ENCODE data around the gene MORN4. TPM values are rescaled to one million over a fixed set of nuclear protein-coding genes. Genes with fewer than 3 reads are reported as not detected.
"Not testable (repeated sequence)": the region's sequence is repeated elsewhere in the genome, so short reads cannot be mapped to it uniquely, and the experiment has no call there.

The MORN4 gene
- total and polyA plus RNA-seq, 2 of the 13 experiments (the other 11 are each of a cell fraction or from before 2014, with no cell fraction given), result 3.4 to 9.1 TPM

- FAIRE-seq; H3K79me2 ChIP-seq (ENCODE audit: insufficient read depth, low read length); H2AFZ ChIP-seq (ENCODE audit: low read length); H3K27ac ChIP-seq (ENCODE audit: extremely low read length, insufficient read depth, low read length); in situ Hi-C loops (cut with HindIII; ENCODE audit: extremely low pct_ligation_motif_present, low pct_unique_long_range_greater_than_20kb); H3K36me3 ChIP-seq (replicated peaks in 1 of 2; ENCODE audit: control insufficient read depth in 1 of 2, insufficient read depth in 2 of 2, low read length in 2 of 2); H3K4me3 ChIP-seq (replicated peaks in 1 of 3; ENCODE audit: insufficient read depth in 1 of 3, low read depth in 2 of 3, low read length in 3 of 3); CTCF ChIA-PET (ENCODE audit: low intra/inter-chr PET ratio, low total read pairs); BruUV-seq (replicated peaks); POLR2A ChIA-PET; intact Hi-C loops (cut with micrococcal nuclease; ENCODE audit: unreplicated experiment); H3K9ac ChIP-seq (ENCODE audit: insufficient read depth, low read depth, low read length); H3K9me3 ChIP-seq (ENCODE audit: low read length); ATAC-seq; DNase-seq (ENCODE audit: low spot score); H3K4me2 ChIP-seq (ENCODE audit: low read depth, low read length); H4K20me1 ChIP-seq (ENCODE audit: insufficient read depth, low read length): not testable (repeated sequence)
- Histone ChIP-seq H3K4me1 (ENCODE audit: insufficient read depth, low read length) (peaks cover 17% of the 10 kb centered on the region), H3K27me3 (ENCODE audit: control insufficient read depth in 1 of 2, insufficient read depth in 2 of 2, low read length in 2 of 2) (peaks cover 0 to 12% of the 10 kb centered on the region in 2 experiments; a peak in 1 of 5 replicates)
- 60% methylated on average over 5 of the region's 5 CpGs for WGBS (ENCODE audit: low lambda C conversion rate)
- TF ChIP-seq MAFK (conservative IDR thresholded peaks at IDR 0.05 in 1 of 2, IDR thresholded peaks at IDR 0.05 in 1 of 2; ENCODE audit: low read length in 2 of 2), result peak in 1 of 2 experiments; percentile 44; a peak in 1 of 4 replicates
Observed at GRCh38 chr10:97576487-97576886, 56.8 kb downstream of the MORN4 start.

DNA sequence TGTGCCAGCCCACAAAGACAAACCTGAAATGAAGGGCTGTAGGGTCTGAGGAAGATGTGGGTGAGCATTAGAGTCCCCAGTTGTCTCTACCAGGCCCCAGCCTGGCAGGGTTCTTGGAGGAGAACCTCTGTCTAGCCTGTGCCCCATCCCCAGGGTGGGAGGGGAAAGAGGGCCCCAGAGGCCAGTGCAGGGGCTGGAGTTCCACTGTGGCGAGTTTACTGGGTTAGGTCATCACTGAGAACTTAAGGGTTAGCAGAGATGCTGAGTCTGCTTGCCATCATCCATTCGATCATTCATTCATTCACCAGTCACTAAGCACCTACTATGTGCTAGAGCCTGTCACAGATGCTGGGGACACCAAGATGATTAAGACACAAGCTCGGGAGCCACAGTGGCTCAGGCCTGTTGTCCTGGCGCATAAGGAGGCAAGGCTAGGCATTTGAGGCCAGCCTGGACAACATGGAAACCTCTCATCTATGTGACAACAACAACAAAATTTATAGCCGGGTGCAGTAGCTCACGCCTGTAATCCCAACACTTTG, 58.1 kb downstream of the MORN4 start:
- Histone ChIP-seq H3K36me3 (replicated peaks in 1 of 2; ENCODE audit: control insufficient read depth in 1 of 2, insufficient read depth in 2 of 2, low read length in 2 of 2) (no peaks in the 10 kb centered on the region; a peak in 1 of 5 replicates), H3K4me1 (ENCODE audit: insufficient read depth, low read length) (peaks cover 17% of the 10 kb centered on the region), H3K9ac (ENCODE audit: insufficient read depth, low read depth, low read length) (no peak overlapping the region), H3K79me2 (ENCODE audit: insufficient read depth, low read length) (no peaks in the 10 kb centered on the region), H3K27me3 (ENCODE audit: control insufficient read depth in 1 of 2, insufficient read depth in 2 of 2, low read length in 2 of 2) (peaks cover 0 to 2% of the 10 kb centered on the region in 2 experiments; a peak in 1 of 5 replicates), H3K4me2 (ENCODE audit: low read depth, low read length) (no peak overlapping the region), H3K4me3 (replicated peaks in 1 of 3; ENCODE audit: insufficient read depth in 1 of 3, low read depth in 2 of 3, low read length in 3 of 3) (no peak overlapping the region), H4K20me1 (ENCODE audit: insufficient read depth, low read length) (no peaks in the 10 kb centered on the region), H2AFZ (ENCODE audit: low read length) (no peak overlapping the region), H3K9me3 (ENCODE audit: low read length) (no peaks in the 10 kb centered on the region), H3K27ac (ENCODE audit: extremely low read length, insufficient read depth, low read length) (no peak overlapping the region)
- FAIRE-seq, result no peak
- in situ Hi-C loops (cut with HindIII; ENCODE audit: extremely low pct_ligation_motif_present, low pct_unique_long_range_greater_than_20kb) (no loop called here), intact Hi-C loops (cut with micrococcal nuclease; ENCODE audit: unreplicated experiment) (loop anchor here (1.0 kb wide), 1 partner anchor 41 kb away; no protein-coding TSS in a partner anchor)
- WGBS (ENCODE audit: low lambda C conversion rate), result 44% methylated on average over 6 of the region's 6 CpGs
- peak; percentile 79 for TF ChIP-seq ZKSCAN1 (IDR thresholded peaks at IDR 0.05; ENCODE audit: low read length)
- no peak for TF ChIP-seq XBP1 (CRISPR knock-in tag; IDR thresholded peaks at IDR 0.05)
- TF ChIP-seq SAP130 (CRISPR knock-in tag; IDR thresholded peaks at IDR 0.05; ENCODE audit: low read depth), result no peak
- no peak for ATAC-seq
- no TSS peak for BruUV-seq (replicated peaks)
- CTCF ChIA-PET (ENCODE audit: low intra/inter-chr PET ratio, low total read pairs), result no interaction called here
- no peak for DNase-seq (ENCODE audit: low spot score)
- POLR2A ChIA-PET, result interaction anchor here (1.6 to 2.3 kb wide), 2 partner anchors 9 to 22 kb away, joined by 3 to 14 read pairs; partner anchors contain the start of gene HOGA1

Measured in HepG2 (cell line).